Measurements from ENCODE around the gene GSTM4. TPM values are rescaled to one million over a fixed set of nuclear protein-coding genes. Genes with fewer than 3 reads are reported as not detected.

GSTM4 gene
- total RNA-seq, result 10.4 TPM

DNA sequence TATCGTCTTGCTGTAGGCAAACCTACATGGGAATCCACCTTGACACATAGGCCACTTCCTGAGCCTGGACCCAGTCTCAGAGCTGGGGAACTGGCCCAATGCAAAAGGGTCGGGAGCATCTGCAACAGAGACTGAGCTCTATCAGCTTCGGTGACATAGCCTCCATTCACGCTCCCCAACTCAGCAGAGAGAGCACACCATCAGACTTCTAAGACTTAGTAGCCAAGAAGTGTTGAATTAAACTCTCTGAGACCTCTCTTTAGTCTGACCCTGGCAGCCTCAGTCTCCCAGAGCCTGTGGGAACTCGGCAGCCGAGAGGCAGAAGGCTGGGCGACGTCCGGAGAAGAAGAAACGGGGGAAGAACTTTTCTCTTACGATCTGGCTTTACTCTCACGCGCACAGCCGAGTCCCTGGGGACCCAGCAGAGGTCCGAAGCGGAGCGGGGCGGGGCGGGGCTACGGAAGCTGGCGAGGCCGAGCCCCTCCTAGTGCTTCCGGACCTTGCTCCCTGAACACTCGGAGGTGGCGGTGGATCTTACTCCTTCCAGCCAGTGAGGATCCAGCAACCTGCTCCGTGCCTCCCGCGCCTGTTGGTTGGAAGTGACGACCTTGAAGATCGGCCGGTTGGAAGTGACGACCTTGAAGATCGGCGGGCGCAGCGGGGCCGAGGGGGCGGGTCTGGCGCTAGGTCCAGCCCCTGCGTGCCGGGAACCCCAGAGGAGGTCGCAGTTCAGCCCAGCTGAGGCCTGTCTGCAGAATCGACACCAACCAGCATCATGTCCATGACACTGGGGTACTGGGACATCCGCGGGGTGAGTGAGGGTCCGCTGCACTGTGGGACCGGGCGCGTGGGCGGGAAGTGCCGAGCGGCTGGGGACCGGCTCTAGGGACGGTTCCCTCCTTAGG lies at the start of gene GSTM4:
GSTM4 (plus strand) TSS at position 485 of the 905 bp plus-strand sequence; CDS start at position 776, 291 bp downstream.
- H3K27me3 ChIP-seq (ENCODE audit: control insufficient read depth in 3 of 3, insufficient read depth in 3 of 3, low read length in 3 of 3), result no peaks in the 10 kb centered on the region
- peak within 1 kb of the TSS; percentile 82 to 95 (median 93) for H3K4me3 ChIP-seq (ENCODE audit: low read length in 3 of 3)

DNA sequence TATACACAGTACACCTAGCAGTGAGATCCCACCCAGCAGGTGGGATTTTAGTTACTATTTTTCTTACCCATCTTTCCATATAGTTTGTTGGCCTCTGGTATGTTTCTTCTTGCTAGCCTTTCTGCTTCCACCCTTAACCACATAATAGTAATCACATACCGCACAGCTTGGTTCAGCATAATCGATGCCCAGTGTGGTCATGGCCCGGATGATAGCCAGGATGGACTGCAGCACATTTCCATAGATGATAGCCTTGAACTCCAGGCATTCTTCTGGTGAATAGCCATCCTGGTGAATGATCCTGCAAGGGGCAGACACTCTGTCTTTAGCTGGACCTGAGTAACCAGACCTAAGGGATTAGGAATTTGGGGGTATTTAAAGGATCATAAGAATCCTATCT lies 46.0 kb upstream of the GSTM4 start:
- no peaks in the 10 kb centered on the region for H3K27me3 ChIP-seq (ENCODE audit: control insufficient read depth in 3 of 3, insufficient read depth in 3 of 3, low read length in 3 of 3)
- H3K4me1 ChIP-seq (ENCODE audit: control insufficient read depth in 3 of 3, insufficient read depth in 3 of 3, low read length in 3 of 3), result no peaks in the 10 kb centered on the region
- no peaks in the 10 kb centered on the region for H3K9me3 ChIP-seq (ENCODE audit: control insufficient read depth in 3 of 3, low read length in 3 of 3)
- H3K4me3 ChIP-seq (ENCODE audit: low read length in 3 of 3), result no peak overlapping the region
- H3K36me3 ChIP-seq (ENCODE audit: control insufficient read depth in 3 of 3, insufficient read depth in 3 of 3, low read length in 3 of 3), result no peaks in the 10 kb centered on the region
- no peak overlapping the region for H3K9ac ChIP-seq (ENCODE audit: low read depth in 1 of 3, low read length in 3 of 3)
- no peak overlapping the region for H3K27ac ChIP-seq (ENCODE audit: low read depth, low read length)

More for the DNA sequence above, at the start of gene GSTM4:
- peak within 1 kb of the TSS; percentile 83 to 96 (median 95) for H3K9ac ChIP-seq (ENCODE audit: low read depth in 1 of 3, low read length in 3 of 3)
- H3K4me1 ChIP-seq (ENCODE audit: control insufficient read depth in 3 of 3, insufficient read depth in 3 of 3, low read length in 3 of 3), result peaks cover 19 to 40% (median 23%) of the 10 kb centered on the region in 3 donors
- peaks cover 13 to 29% (median 17%) of the 10 kb centered on the region in 3 donors for H3K36me3 ChIP-seq (ENCODE audit: control insufficient read depth in 3 of 3, insufficient read depth in 3 of 3, low read length in 3 of 3)
- peak within 1 kb of the TSS; percentile 83 for H3K27ac ChIP-seq (ENCODE audit: low read depth, low read length)
- H3K9me3 ChIP-seq (ENCODE audit: control insufficient read depth in 3 of 3, low read length in 3 of 3), result no peaks in the 10 kb centered on the region

DNA sequence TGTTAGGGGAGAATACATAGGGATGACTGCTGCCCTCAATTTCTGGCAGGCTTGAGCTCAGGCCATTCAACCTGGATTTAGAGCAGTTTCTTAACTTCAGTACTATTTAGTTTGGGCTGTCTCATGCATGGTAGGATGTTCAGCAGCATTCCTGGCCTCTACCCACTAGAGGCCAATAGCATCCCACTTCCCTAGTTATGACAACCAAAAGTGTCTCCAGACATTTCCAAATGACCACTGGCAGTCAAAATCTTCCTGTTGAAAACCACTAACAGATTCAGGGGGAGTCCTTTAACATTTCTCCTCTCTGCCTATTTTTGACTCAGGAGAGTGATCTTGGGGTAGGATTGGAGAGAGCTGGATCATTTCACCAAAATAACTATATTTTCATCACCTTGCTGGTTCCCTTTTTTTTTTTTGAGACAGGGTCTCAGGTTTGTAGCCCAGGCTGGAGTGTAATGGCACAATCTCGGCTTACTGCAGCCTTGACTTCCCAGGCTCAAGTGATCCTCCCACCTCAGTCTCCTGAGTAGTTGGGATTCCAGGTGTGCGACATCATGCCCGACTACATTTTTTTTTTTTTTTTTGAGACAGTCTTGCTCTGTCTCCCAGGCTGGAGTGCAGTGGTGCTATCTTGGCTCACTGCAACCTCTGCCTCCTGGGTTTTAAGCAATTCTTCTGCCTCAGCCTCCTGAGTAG lies 45.1 kb upstream of the GSTM4 start:
- Histone ChIP-seq H3K4me1 (ENCODE audit: control insufficient read depth in 3 of 3, insufficient read depth in 3 of 3, low read length in 3 of 3) (no peaks in the 10 kb centered on the region), H3K9ac (ENCODE audit: low read depth in 1 of 3, low read length in 3 of 3) (no peak overlapping the region), H3K36me3 (ENCODE audit: control insufficient read depth in 3 of 3, insufficient read depth in 3 of 3, low read length in 3 of 3) (no peaks in the 10 kb centered on the region), H3K4me3 (ENCODE audit: low read length in 3 of 3) (no peak overlapping the region), H3K9me3 (ENCODE audit: control insufficient read depth in 3 of 3, low read length in 3 of 3) (no peaks in the 10 kb centered on the region), H3K27ac (ENCODE audit: low read depth, low read length) (no peak overlapping the region), H3K27me3 (ENCODE audit: control insufficient read depth in 3 of 3, insufficient read depth in 3 of 3, low read length in 3 of 3) (no peaks in the 10 kb centered on the region)

DNA sequence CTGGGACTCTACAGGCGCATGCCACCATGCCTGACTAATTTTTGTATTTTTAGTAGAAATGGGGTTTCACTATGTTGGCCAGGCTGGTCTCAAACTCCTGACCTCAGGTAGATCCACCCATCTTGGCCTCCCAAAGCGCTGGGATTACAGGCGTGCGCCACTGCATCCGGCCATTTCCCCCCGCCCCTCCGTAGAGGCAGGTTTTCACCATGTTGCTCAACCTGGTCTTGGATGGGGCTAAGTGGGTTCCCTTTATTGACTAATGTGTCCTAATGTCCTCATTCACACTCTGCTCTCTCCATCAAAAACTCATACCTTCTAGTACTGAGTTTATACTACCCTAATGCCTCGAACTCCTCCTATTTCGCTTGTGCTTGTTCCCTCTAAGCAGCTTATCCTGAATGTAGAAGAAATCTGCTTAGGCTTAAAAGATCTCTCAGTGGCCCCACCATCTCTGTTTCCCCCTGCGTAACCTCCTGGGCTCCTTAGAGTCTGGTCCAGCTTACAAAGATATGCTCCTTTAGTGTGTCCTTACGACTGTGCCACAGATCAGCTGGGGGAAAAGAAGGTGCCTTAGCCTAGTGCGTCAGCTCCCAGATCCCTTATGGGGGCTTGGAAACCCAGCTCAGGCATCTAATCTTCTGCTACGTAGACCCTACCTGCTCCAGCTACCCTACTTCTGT lies 44.5 kb upstream of the GSTM4 start:
- Histone ChIP-seq H3K27ac (ENCODE audit: low read depth, low read length) (no peak overlapping the region), H3K9me3 (ENCODE audit: control insufficient read depth in 3 of 3, low read length in 3 of 3) (no peaks in the 10 kb centered on the region), H3K36me3 (ENCODE audit: control insufficient read depth in 3 of 3, insufficient read depth in 3 of 3, low read length in 3 of 3) (no peaks in the 10 kb centered on the region), H3K4me1 (ENCODE audit: control insufficient read depth in 3 of 3, insufficient read depth in 3 of 3, low read length in 3 of 3) (no peaks in the 10 kb centered on the region), H3K4me3 (ENCODE audit: low read length in 3 of 3) (no peak overlapping the region), H3K9ac (ENCODE audit: low read depth in 1 of 3, low read length in 3 of 3) (no peak overlapping the region), H3K27me3 (ENCODE audit: control insufficient read depth in 3 of 3, insufficient read depth in 3 of 3, low read length in 3 of 3) (no peaks in the 10 kb centered on the region)

DNA sequence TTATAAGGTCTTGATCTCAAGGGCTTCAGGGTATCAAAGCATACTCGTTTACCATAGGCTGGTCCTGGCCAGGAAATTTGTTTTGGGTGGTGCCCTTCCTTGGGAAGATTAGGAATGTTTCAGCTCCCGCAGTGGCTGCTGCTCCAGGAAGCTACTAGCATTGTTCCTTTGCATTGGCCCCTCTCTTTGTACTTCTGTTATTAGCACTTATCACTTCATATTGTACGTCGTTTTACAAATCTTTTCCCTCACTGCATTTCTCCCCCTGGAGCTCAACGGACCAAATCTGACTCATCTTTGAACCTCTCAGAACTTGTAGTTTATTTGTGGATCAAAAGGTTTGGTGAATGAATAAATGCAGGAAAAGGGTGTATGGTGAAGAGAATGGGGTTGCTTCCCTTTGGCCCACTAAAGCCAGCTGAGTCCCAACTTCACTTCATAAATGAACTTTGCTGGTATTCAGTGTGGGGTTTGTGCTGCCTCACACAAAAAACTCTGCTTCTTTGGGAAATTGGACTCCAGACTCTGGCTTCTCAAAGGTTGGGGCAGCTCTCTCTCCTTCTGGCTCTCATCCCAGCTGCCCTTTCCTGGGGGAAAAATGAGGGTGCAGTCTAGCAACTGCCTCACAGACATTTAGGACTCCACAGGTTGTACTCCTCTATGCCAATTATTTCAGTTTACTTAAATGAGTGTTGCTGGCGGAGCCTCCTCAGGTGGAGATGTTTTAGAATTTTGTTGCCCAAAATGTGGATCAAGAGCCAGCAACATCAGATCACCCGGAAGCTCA lies 42.3 kb upstream of the GSTM4 start:
- H3K27me3 ChIP-seq (ENCODE audit: control insufficient read depth in 3 of 3, insufficient read depth in 3 of 3, low read length in 3 of 3), result no peaks in the 10 kb centered on the region
- no peak overlapping the region for H3K27ac ChIP-seq (ENCODE audit: low read depth, low read length)
- no peak overlapping the region for H3K4me3 ChIP-seq (ENCODE audit: low read length in 3 of 3)
- no peak overlapping the region for H3K9ac ChIP-seq (ENCODE audit: low read depth in 1 of 3, low read length in 3 of 3)
- no peaks in the 10 kb centered on the region for H3K4me1 ChIP-seq (ENCODE audit: control insufficient read depth in 3 of 3, insufficient read depth in 3 of 3, low read length in 3 of 3)
- H3K9me3 ChIP-seq (ENCODE audit: control insufficient read depth in 3 of 3, low read length in 3 of 3), result no peaks in the 10 kb centered on the region
- no peaks in the 10 kb centered on the region for H3K36me3 ChIP-seq (ENCODE audit: control insufficient read depth in 3 of 3, insufficient read depth in 3 of 3, low read length in 3 of 3)

DNA sequence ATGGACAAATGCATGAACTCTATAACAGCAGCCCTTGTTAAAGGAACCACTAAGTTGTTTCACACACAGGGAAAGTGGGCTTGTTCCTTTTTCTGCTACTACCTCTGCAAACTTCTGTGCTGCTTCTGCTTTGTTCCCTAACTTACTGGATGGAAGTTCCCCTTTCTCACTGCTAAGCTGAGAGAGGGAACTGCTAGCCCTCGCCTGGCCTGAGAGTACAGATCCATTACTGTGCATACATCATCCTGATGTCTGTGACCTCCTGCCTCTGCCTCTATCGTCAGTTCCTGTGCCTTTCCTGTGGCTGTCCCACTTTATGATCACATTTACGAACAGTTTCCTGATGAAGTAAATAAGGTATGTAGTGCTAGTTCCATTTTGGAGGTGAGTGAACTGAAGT lies 40.0 kb upstream of the GSTM4 start:
- Histone ChIP-seq H3K4me3 (ENCODE audit: low read length in 3 of 3) (no peak overlapping the region), H3K27me3 (ENCODE audit: control insufficient read depth in 3 of 3, insufficient read depth in 3 of 3, low read length in 3 of 3) (no peaks in the 10 kb centered on the region), H3K9ac (ENCODE audit: low read depth in 1 of 3, low read length in 3 of 3) (no peak overlapping the region), H3K9me3 (ENCODE audit: control insufficient read depth in 3 of 3, low read length in 3 of 3) (no peaks in the 10 kb centered on the region), H3K36me3 (ENCODE audit: control insufficient read depth in 3 of 3, insufficient read depth in 3 of 3, low read length in 3 of 3) (no peaks in the 10 kb centered on the region), H3K27ac (ENCODE audit: low read depth, low read length) (no peak overlapping the region), H3K4me1 (ENCODE audit: control insufficient read depth in 3 of 3, insufficient read depth in 3 of 3, low read length in 3 of 3) (peaks cover 16 to 18% (median 17%) of the 10 kb centered on the region in 3 donors)

DNA sequence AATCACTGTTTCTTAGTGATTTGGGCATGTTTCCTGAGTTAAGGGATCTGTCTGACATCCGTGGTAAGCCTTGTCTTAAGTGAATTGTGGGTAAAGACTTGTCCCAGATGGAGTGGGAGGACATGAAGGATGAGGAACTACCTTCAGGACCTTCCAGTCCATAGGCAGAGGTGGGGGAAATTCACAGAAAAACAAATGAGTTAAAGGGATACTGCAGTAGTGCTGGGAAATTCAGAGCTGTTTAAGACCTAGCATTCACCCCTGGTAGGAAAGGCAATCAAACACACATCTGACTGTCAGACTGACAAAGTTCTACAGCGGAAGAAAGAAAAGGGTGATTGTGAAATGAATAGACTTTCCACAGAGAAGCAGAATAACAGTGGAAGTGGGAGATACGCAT lies 39.5 kb upstream of the GSTM4 start:
- H3K36me3 ChIP-seq (ENCODE audit: control insufficient read depth in 3 of 3, insufficient read depth in 3 of 3, low read length in 3 of 3), result no peaks in the 10 kb centered on the region
- no peak overlapping the region for H3K9ac ChIP-seq (ENCODE audit: low read depth in 1 of 3, low read length in 3 of 3)
- no peak overlapping the region for H3K27ac ChIP-seq (ENCODE audit: low read depth, low read length)
- H3K9me3 ChIP-seq (ENCODE audit: control insufficient read depth in 3 of 3, low read length in 3 of 3), result no peaks in the 10 kb centered on the region
- no peak overlapping the region for H3K4me3 ChIP-seq (ENCODE audit: low read length in 3 of 3)
- no peaks in the 10 kb centered on the region for H3K27me3 ChIP-seq (ENCODE audit: control insufficient read depth in 3 of 3, insufficient read depth in 3 of 3, low read length in 3 of 3)
- peaks cover 17 to 18% (median 18%) of the 10 kb centered on the region in 3 donors for H3K4me1 ChIP-seq (ENCODE audit: control insufficient read depth in 3 of 3, insufficient read depth in 3 of 3, low read length in 3 of 3)

DNA sequence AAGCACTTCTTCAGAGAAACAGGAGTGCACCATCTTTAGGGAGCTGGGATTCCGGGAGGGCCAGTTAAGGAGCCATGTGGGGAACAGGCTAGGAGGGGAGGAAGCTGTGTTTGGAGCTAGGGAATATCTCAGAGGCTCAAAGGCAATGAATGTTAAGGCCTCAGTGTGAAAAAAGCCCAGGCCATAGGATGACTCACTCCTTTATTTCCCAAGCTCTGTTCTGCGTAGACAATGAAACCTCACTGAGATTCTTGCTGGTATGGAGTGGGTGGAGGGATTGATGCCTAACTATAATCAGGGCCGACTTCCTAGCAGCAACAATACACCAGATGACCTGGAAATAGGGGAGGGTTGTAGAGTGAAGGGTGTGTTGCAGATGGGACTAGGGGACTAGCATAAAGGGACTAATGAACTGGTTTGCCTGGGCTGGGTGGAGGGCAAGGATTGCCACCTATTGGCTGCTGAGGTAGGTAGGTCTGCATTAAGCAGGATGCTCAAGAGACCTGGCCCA lies 38.6 kb upstream of the GSTM4 start:
- Histone ChIP-seq H3K4me1 (ENCODE audit: control insufficient read depth in 3 of 3, insufficient read depth in 3 of 3, low read length in 3 of 3) (peaks cover 22 to 27% (median 24%) of the 10 kb centered on the region in 3 donors), H3K27ac (ENCODE audit: low read depth, low read length) (peak overlapping the region; percentile 34), H3K36me3 (ENCODE audit: control insufficient read depth in 3 of 3, insufficient read depth in 3 of 3, low read length in 3 of 3) (no peaks in the 10 kb centered on the region), H3K9me3 (ENCODE audit: control insufficient read depth in 3 of 3, low read length in 3 of 3) (no peaks in the 10 kb centered on the region), H3K27me3 (ENCODE audit: control insufficient read depth in 3 of 3, insufficient read depth in 3 of 3, low read length in 3 of 3) (no peaks in the 10 kb centered on the region), H3K4me3 (ENCODE audit: low read length in 3 of 3) (no peak overlapping the region), H3K9ac (ENCODE audit: low read depth in 1 of 3, low read length in 3 of 3) (no peak overlapping the region)

Measured in skeletal muscle tissue (tissue), 4 donors.